Osteocyte (in vitro differentiated cells): ENCODE results near the gene PRXL2C. TPM values are rescaled to one million over a fixed set of nuclear protein-coding genes. Genes with fewer than 3 reads are reported as not detected.
"Not testable (repeated sequence)": the region's sequence is repeated elsewhere in the genome, so short reads cannot be mapped to it uniquely, and the experiment has no call there.

Source experiments
- DNase-seq: peaks from one replicate; pipeline ENCODE4 v3.0.0; 2021; ENCODE audit warnings: mixed read lengths; ENCODE audit not compliant: unreplicated experiment; ENCODE audit errors: extremely low spot score
- H3K27ac Mint-ChIP-seq: one replicate; pipeline ENCODE4 v1.8.0; 2021; ENCODE audit warnings: mild to moderate bottlenecking, mixed read lengths; ENCODE audit not compliant: unreplicated experiment
- H3K27me3 Mint-ChIP-seq: one replicate; pipeline ENCODE4 v1.8.0; 2021; ENCODE audit warnings: mixed read lengths; ENCODE audit not compliant: unreplicated experiment
- H3K36me3 Mint-ChIP-seq: one replicate; pipeline ENCODE4 v1.8.0; 2021; ENCODE audit warnings: mixed read lengths; ENCODE audit not compliant: unreplicated experiment
- H3K4me1 Mint-ChIP-seq: one replicate; pipeline ENCODE4 v1.8.0; 2021; ENCODE audit warnings: mixed read lengths; ENCODE audit not compliant: unreplicated experiment
- H3K4me3 Mint-ChIP-seq: one replicate; pipeline ENCODE4 v1.8.0; 2021; ENCODE audit warnings: mild to moderate bottlenecking, moderate library complexity, mixed read lengths; ENCODE audit not compliant: unreplicated experiment
- H3K9me3 Mint-ChIP-seq: one replicate; pipeline ENCODE4 v1.8.0; 2021; ENCODE audit warnings: mixed read lengths; ENCODE audit not compliant: unreplicated experiment
- CTCF ChIP-seq: fragments of 200-600 bp; sonication (generic); IDR thresholded peaks from 2 replicates; pipeline ENCODE4 v1.5.0; 2021; ENCODE audit warnings: antibody characterized with exemption, mild to moderate bottlenecking, moderate library complexity
- total RNA-seq: library from RNA; stranded (reverse); gene quantifications from 2 replicates; pipeline ENCODE4 v1.2.1, GENCODE V29; 2021

The PRXL2C gene
- total RNA-seq, 1 donor from 2014 or later, result 19.8 TPM

- Mint-ChIP-seq H3K36me3 (no peaks in the 10 kb centered on the region), H3K9me3 (no peaks in the 10 kb centered on the region), H3K27ac (no peak overlapping the region), H3K4me3 (no peak overlapping the region), H3K27me3 (no peaks in the 10 kb centered on the region), H3K4me1 (peaks cover 2% of the 10 kb centered on the region)
- no peak for DNase-seq
- TF ChIP-seq CTCF, result no peak
Measured at GRCh38 chr9:96667363-96667728, 12.2 kb upstream of the PRXL2C start.

GRCh38 chr9:96666653-96667362 is 11.7 kb upstream of the PRXL2C start:
- H3K4me3 Mint-ChIP-seq, H3K36me3 Mint-ChIP-seq, H3K9me3 Mint-ChIP-seq, DNase-seq, H3K27me3 Mint-ChIP-seq, H3K4me1 Mint-ChIP-seq, H3K27ac Mint-ChIP-seq: not testable (repeated sequence)
- TF ChIP-seq CTCF, result peak; percentile 80

- TF ChIP-seq CTCF, result no peak
- Mint-ChIP-seq H3K27me3 (no peaks in the 10 kb centered on the region), H3K4me3 (no peak overlapping the region), H3K36me3 (no peaks in the 10 kb centered on the region), H3K9me3 (no peaks in the 10 kb centered on the region), H3K27ac (peak overlapping the region; percentile 16), H3K4me1 (peaks cover 2% of the 10 kb centered on the region)
- DNase-seq, result no peak
Measured at GRCh38 chr9:96665789-96666188, 10.7 kb upstream of the PRXL2C start.

GRCh38 chr9:96663506-96664120 is 8.5 kb upstream of the PRXL2C start:
- H3K4me3 Mint-ChIP-seq, result no peak overlapping the region
- H3K36me3 Mint-ChIP-seq, result no peaks in the 10 kb centered on the region
- DNase-seq, result peak; percentile 27
- no peaks in the 10 kb centered on the region for H3K9me3 Mint-ChIP-seq
- TF ChIP-seq CTCF, result no peak
- H3K27ac Mint-ChIP-seq, result no peak overlapping the region
- no peaks in the 10 kb centered on the region for H3K27me3 Mint-ChIP-seq
- peaks cover 2% of the 10 kb centered on the region for H3K4me1 Mint-ChIP-seq

GRCh38 chr9:96661711-96662110 is 6.6 kb upstream of the PRXL2C start:
- Mint-ChIP-seq H3K27me3 (no peaks in the 10 kb centered on the region), H3K27ac (no peak overlapping the region), H3K4me1 (peaks cover 5% of the 10 kb centered on the region), H3K9me3 (no peaks in the 10 kb centered on the region), H3K4me3 (no peak overlapping the region), H3K36me3 (no peaks in the 10 kb centered on the region)
- no peak for DNase-seq
- no peak for TF ChIP-seq CTCF
